H1 (cell line): Measurements from ENCODE around the gene DGCR8. TPM values are rescaled to one million over a fixed set of nuclear protein-coding genes. Genes with fewer than 3 reads are reported as not detected.

ENCODE experiments used
- RBBP5 ChIP-seq: IDR thresholded peaks from 2 replicates; pipeline ENCODE4 v1.7.1; 2012; ENCODE audit warnings: low read depth, mild to moderate bottlenecking, inconsistent platforms, low read length, moderate library complexity, borderline replicate concordance
- TBP ChIP-seq: IDR thresholded peaks from 2 replicates; pipeline ENCODE4 v1.6.1; 2011; ENCODE audit warnings: low read depth, low read length, improper control_type of control experiment
- polyA plus RNA-seq, 7 experiments: library from polyadenylated mRNA; depleted of rRNA in 3 of 7; stranded (reverse) in 5 of 7; unstranded in 2 of 7; fragments of >200 nt in 5 of 7; fragments of 200-250 nt in 2 of 7; gene quantifications; 1 replicate in 5 of 7; 2 replicates in 1 of 7; 4 replicates in 1 of 7; pipeline versions ENCODE4 v1.2.1 to v1.2.3, GENCODE V29; 2011 to 2013; ENCODE audit warnings: missing spikeins in 2 of 7, mixed read lengths in 2 of 7
- total RNA-seq: library from RNA; stranded (reverse); fragmentation: NEBNext Ultra II Directional; extraction: Animal tissue kit (Norgen Biotek cat#: 25700); gene quantifications from 2 replicates; pipeline ENCODE4 v1.2.1, GENCODE V29; 2021

Gene DGCR8
- total and polyA plus RNA-seq, 2 of the 8 experiments (the other 6 are each of a cell fraction or from before 2014, with no cell fraction given), result 23.7 to 43.7 TPM

DNA sequence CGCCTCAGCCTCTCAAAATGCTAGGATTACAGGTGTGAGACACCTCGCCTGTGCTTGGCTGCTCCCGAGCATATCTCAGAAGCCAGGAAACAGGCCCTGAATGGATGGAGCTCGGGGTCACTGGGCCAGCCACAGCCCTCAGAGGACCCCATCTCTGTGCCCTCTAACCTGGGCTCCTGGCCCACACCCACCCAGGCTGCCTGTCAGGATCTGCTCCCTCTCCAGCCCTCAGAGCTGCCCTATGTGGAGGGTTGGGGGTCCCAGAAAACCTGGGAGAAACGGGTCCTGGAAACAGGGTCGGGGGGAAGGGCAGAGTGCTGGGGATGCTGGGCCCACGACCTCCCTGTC is 76.0 kb downstream of the DGCR8 start (continued):
- TF ChIP-seq RBBP5 (no peak), TBP (no peak)
